HUES64 (cell line): ENCODE measurements around the gene SEC14L6.

ENCODE experiments used
- H3K27ac ChIP-seq: 2 replicates; pipeline ENCODE4 v1.7.0; 2013; ENCODE audit warnings: low read depth, low read length, inconsistent platforms
- H3K27me3 ChIP-seq: 2 replicates; pipeline ENCODE4 v1.6.1; 2013; ENCODE audit warnings: mild to moderate bottlenecking, low read length; ENCODE audit not compliant: insufficient read depth
- H3K36me3 ChIP-seq: 2 replicates; pipeline ENCODE4 v1.6.1; 2013; ENCODE audit warnings: mild to moderate bottlenecking, low read length; ENCODE audit not compliant: insufficient read depth
- H3K4me1 ChIP-seq: 2 replicates; pipeline ENCODE4 v1.6.1; 2013; ENCODE audit warnings: mild to moderate bottlenecking, low read length, moderate library complexity; ENCODE audit not compliant: insufficient read depth
- H3K4me3 ChIP-seq: 2 replicates; pipeline ENCODE4 v1.5.1; 2013; ENCODE audit warnings: mild to moderate bottlenecking, low read length, moderate library complexity
- H3K9ac ChIP-seq: 2 replicates; pipeline ENCODE4 v1.6.1; 2013; ENCODE audit warnings: mild to moderate bottlenecking, low read depth, low read length
- H3K9me3 ChIP-seq: 2 replicates; pipeline ENCODE4 v1.6.1; 2013; ENCODE audit warnings: low read depth, low read length; ENCODE audit not compliant: insufficient read depth
- WGBS: fragments of 150-250, 120-280 bp; methylation state at CpG from one replicate; pipeline ENCODE4 v1.1.7; 2013; ENCODE audit warnings: missing lambda C conversion rate; 5-methylcytosine and 5-hydroxymethylcytosine counted together

The SEC14L6 gene

DNA sequence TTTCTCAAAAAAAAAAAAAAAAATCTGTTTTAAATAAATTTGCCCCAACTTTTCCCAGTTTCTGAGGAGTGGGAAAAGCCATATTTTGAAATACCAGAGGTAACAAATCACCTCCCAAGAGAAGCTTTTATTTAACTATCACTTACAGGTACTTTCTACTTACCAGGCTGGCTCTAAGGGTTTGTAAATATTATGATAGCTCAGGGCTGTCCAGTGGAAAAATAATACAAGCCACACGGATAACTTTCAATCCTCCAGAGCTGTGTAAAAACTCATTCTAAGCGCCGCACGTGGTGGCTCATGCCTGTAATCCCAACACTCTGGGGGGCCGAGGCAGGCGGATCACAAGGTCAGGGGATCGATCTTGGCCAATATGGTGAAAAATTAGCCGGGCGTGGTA, 35.4 kb downstream of the SEC14L6 start:
- Histone ChIP-seq H3K9ac (no peak overlapping the region), H3K27me3 (peaks cover 2% of the 10 kb centered on the region; the same call in 1 of the 2 replicates), H3K9me3 (no peaks in the 10 kb centered on the region), H3K4me1 (no peaks in the 10 kb centered on the region), H3K4me3 (no peak overlapping the region), H3K36me3 (no peaks in the 10 kb centered on the region), H3K27ac (no peak overlapping the region)
- 95% methylated on average over 9 of the region's 9 CpGs for WGBS

DNA sequence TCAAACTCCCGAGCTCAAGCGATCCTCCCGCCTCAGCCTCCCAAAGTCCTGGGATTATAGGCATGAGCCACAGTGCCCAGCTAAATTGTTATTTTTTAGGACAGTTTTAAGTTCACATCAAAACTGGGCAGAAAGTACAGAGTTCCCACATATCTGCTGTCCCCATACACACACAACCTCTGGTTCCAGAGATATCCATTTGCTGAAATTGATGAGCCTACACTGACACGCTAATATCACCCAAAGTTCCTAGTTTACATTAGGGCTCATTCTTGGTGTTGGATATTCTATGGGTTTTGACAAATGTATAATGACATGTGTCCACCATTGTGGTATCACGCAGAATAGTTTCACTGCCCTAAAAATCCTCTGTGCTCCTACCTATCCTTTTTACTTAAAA, 38.3 kb downstream of the SEC14L6 start:
- Histone ChIP-seq H3K9me3 (no peaks in the 10 kb centered on the region), H3K4me1 (no peaks in the 10 kb centered on the region), H3K9ac (no peak overlapping the region), H3K27me3 (no peaks in the 10 kb centered on the region), H3K4me3 (no peak overlapping the region), H3K27ac (no peak overlapping the region), H3K36me3 (no peaks in the 10 kb centered on the region)
- WGBS: 83% methylated on average over 4 of the region's 5 CpGs

DNA sequence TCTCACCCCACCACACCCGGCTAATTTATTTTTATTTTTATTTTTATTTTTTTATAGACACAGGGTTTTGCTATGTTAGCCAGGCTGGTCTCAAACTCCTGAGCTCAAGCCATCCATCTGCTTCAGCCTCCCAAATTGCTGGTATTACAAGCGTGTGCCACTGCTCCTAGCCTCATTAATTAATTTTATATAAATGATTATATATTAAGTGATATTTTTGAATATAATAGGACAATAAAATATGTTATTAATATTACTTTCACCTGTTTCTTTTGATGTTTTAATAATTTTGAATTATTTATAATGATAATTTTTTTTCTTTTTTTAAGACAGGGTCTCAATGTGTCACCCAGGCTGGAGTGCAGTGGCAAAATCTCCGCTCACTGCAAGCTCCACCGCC, 38.9 kb downstream of the SEC14L6 start:
- H3K9me3 ChIP-seq: no peaks in the 10 kb centered on the region
- no peak overlapping the region for H3K4me3 ChIP-seq
- H3K27me3 ChIP-seq: no peaks in the 10 kb centered on the region
- H3K27ac ChIP-seq: no peak overlapping the region
- no peak overlapping the region for H3K9ac ChIP-seq
- no peaks in the 10 kb centered on the region for H3K36me3 ChIP-seq
- WGBS: 100% methylated on average over 2 of the region's 4 CpGs
- no peaks in the 10 kb centered on the region for H3K4me1 ChIP-seq

DNA sequence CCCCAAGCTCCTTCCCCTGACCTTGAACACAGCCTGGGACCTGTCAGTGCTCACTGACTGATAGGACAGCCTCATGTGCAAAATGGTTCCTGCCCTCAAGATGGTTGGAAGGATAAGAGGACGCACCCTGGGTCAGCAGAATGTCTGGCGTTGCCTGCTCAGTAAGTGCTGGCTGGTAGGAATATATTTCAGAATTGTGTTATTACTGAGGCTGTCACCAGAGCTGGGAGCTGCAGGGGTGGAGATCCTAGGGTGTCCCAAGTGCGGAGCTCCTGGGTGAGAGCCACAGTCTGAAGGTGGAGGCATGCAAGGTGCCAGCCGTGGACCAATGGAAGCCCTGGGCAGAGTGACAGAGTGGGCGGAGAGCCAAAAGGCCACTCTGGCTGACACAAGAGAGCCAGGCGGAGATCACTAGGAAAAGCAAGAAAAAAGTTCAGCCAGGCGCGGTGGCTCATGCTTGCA, 40.0 kb downstream of the SEC14L6 start:
- Histone ChIP-seq H3K27me3 (no peaks in the 10 kb centered on the region), H3K4me1 (no peaks in the 10 kb centered on the region), H3K36me3 (no peaks in the 10 kb centered on the region), H3K9me3 (no peaks in the 10 kb centered on the region), H3K9ac (no peak overlapping the region), H3K27ac (no peak overlapping the region), H3K4me3 (no peak overlapping the region)
- WGBS: 93% methylated on average over 8 of the region's 8 CpGs

DNA sequence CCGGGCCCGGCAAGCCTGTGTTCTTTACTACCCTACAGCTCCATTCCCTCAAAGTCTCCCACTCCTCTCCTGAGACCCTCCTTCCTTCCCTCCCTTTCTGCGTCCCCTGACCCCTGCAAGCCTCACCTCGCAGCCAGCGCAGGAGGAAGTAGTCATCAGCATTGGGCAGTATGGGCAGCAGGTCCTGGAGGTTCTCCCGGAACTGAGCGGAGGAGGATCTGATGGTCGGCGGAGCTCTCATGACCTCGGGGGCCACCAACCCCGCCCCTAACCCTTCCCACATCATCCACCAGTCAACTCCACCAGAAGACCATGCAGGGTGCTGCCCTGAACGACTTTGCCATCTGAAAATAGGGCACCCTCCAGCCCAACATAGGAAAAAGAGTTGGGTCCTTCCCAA, 43.0 kb downstream of the SEC14L6 start:
- no peaks in the 10 kb centered on the region for H3K27me3 ChIP-seq
- H3K9me3 ChIP-seq: no peaks in the 10 kb centered on the region
- H3K9ac ChIP-seq: no peak overlapping the region
- WGBS: 89% methylated on average over 12 of the region's 12 CpGs
- H3K27ac ChIP-seq: no peak overlapping the region
- no peaks in the 10 kb centered on the region for H3K4me1 ChIP-seq
- no peak overlapping the region for H3K4me3 ChIP-seq
- H3K36me3 ChIP-seq: no peaks in the 10 kb centered on the region

DNA sequence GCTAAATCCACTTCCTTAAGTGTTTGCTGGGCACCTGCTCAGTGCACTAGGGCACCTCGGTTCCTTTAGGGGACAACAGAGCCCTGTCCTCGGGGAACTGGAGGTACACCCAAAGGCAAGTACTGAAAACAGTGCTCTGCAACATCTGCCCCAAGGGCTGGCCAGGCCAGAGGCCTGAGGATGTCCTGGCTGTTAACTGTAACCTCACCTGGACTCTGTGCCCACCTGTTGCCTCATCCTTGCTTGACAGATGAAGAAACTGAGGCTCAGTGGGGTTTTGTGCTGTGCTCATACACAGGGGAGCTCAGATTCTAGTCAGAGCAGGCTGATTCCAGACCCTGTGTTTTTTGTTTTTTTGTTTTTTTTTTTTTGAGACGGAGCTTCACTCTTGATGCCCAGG, 43.6 kb downstream of the SEC14L6 start:
- Histone ChIP-seq H3K4me1 (no peaks in the 10 kb centered on the region), H3K4me3 (no peak overlapping the region), H3K27ac (no peak overlapping the region), H3K9ac (no peak overlapping the region), H3K9me3 (no peaks in the 10 kb centered on the region), H3K27me3 (no peaks in the 10 kb centered on the region), H3K36me3 (no peaks in the 10 kb centered on the region)
- WGBS: 87% methylated on average over 3 of the region's 3 CpGs

DNA sequence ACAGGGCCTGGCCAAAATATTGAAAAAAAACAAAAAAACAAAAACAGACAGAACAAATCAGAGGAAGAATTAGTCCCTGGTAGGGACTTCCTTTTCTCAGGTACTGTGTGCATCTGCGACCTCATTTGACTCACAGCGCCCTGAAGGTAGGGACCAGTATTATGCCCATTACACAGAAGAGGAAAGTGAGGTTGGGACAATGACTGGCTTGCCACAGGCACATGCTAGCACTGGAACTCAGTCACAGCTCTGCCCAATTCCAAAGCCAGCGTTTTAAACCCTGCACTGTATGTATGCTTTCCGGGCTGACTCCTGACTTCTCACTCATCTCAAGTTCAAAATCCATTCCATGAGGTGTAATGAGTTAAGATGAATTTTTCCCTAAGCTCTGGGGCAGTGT, 44.4 kb downstream of the SEC14L6 start:
- Histone ChIP-seq H3K9me3 (no peaks in the 10 kb centered on the region), H3K27ac (no peak overlapping the region), H3K9ac (no peak overlapping the region), H3K4me3 (no peak overlapping the region), H3K36me3 (no peaks in the 10 kb centered on the region), H3K4me1 (no peaks in the 10 kb centered on the region), H3K27me3 (no peaks in the 10 kb centered on the region)
- 82% methylated on average over 4 of the region's 4 CpGs for WGBS

DNA sequence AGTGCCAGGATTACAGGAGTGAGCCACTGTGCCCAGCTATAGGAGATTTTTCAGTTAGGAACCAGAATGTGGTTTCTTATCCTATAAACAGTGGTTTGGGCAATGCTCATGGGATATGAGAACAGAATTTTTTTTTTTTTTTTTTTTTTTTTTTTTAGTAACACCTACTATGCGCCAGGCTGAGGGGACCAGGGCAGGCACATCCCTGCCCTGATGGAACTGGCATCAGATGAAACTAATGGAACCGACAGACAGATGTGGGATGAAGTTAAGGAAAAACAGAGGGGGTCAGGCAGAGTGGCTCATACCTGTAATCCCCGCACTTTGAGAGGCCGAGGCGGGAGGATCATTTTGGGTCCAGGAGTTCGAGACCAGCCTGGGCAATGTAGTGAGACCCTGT, 45.9 kb downstream of the SEC14L6 start:
- Histone ChIP-seq H3K4me1 (no peaks in the 10 kb centered on the region), H3K36me3 (no peaks in the 10 kb centered on the region), H3K27me3 (no peaks in the 10 kb centered on the region; the same call in 1 of the 2 replicates), H3K9me3 (no peaks in the 10 kb centered on the region), H3K4me3 (no peak overlapping the region), H3K9ac (no peak overlapping the region), H3K27ac (no peak overlapping the region)
- WGBS: 91% methylated on average over 6 of the region's 6 CpGs

DNA sequence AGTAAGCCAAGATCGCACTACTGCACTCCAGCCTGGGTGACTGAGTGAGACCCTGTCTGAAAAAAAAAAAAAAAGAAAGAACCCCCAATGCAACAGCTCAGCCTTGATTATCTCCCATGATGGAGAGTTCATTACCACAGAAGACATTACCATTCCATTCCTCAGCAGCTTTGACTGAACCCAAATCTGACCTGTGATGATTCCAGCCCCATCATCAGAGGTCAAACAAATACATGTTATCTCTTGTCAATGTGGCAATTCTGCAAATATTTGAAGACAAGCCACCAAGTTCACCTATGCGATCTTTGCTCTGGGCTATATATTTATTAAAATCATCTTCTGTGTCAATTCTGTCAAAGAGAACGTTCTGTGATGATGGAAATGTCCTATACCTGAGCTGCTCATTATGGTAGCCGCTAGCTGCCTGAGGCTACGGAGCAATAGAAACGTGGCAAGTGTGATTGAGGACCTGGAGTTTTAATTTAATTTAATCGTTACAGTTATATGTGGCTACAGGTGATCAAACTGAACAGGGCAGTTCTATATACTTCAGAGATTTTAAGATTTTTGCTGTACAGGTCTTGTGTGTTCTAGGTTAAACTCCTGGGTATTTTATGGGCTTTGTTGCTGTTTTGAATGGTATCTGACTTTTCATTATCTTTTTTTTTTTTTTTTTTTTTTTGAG, 48.9 kb downstream of the SEC14L6 start:
- Histone ChIP-seq H3K27me3 (no peaks in the 10 kb centered on the region; the same call in 1 of the 2 replicates), H3K4me3 (no peak overlapping the region), H3K36me3 (no peaks in the 10 kb centered on the region), H3K9ac (no peak overlapping the region), H3K27ac (no peak overlapping the region), H3K9me3 (no peaks in the 10 kb centered on the region), H3K4me1 (no peaks in the 10 kb centered on the region)
- 86% methylated on average over 7 of the region's 7 CpGs for WGBS

DNA sequence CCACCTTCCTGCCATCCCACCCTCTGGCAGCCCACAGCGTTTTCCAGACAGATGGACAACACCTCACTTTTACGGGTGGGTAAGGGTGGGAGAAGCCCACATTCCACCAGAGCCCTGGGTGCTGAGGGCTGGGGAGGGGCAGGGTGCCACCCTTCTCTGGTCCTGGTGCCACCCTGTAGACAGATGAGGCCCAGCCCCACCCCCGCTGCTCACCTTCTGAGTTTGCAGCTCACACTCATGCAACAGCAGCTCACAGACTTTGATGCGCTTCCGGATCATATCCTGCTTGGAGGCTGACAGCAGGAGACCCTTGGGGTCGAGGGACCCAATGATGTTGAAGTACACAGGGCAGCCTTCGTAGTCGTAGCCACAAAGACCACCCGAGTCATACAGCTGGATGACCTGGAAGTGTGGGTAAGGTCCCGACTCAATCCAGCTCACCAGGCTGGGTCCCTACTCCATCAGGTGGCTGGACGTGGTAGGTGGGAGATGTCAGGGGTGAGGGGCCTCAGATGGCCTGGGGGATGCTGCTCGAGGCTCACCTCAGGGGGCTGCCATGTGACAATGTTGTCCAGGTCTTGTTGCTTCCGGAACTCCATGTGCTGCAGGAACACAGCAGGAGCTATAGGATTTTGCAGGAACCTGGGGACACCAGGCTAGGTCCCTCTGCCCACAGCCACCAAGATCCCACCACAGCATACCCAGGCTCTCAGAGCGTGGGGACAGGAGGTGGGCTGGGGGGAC, 51.3 kb downstream of the SEC14L6 start:
- no peaks in the 10 kb centered on the region for H3K9me3 ChIP-seq
- H3K36me3 ChIP-seq: no peaks in the 10 kb centered on the region
- no peak overlapping the region for H3K9ac ChIP-seq
- no peak overlapping the region for H3K4me3 ChIP-seq
- no peak overlapping the region for H3K27ac ChIP-seq
- H3K27me3 ChIP-seq: no peaks in the 10 kb centered on the region; the same call in 1 of the 2 replicates
- no peaks in the 10 kb centered on the region for H3K4me1 ChIP-seq
- 87% methylated on average over 14 of the region's 14 CpGs for WGBS

DNA sequence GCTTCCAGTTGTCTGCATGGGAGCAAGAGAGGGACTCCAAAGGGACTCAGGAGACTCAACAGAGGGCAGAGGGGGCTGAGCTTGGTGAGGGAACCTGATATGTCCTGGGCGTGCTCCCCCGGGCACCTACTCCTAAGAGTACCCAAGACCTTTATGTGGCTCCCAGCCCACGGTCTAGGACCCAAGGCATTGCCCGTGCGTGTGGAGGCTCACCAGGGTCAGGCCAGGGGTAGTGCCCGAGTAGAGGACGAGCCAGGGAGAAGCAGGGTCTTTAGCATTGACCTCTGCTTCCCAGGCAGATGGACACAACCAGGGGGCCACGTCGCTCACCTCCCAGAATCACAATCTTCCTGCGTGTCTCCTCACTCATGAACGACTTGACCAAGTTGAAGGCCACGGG, 54.4 kb downstream of the SEC14L6 start:
- Histone ChIP-seq H3K27me3 (no peaks in the 10 kb centered on the region; the same call in 1 of the 2 replicates), H3K4me1 (no peaks in the 10 kb centered on the region), H3K27ac (no peak overlapping the region), H3K9me3 (no peaks in the 10 kb centered on the region), H3K9ac (no peak overlapping the region), H3K4me3 (no peak overlapping the region), H3K36me3 (no peaks in the 10 kb centered on the region)
- 86% methylated on average over 12 of the region's 12 CpGs for WGBS
